ENCODE results near the gene NCOA3.

The NCOA3 gene

GRCh38 chr20:47558295-47559066, 56.8 kb downstream of the NCOA3 start:
- no peaks in the 10 kb centered on the region for H3K9me3 Mint-ChIP-seq
- no peaks in the 10 kb centered on the region for H3K27me3 Mint-ChIP-seq
- H3K4me1 Mint-ChIP-seq (ENCODE audit: low read depth in 2 of 2), result peaks cover 25 to 46% of the 10 kb centered on the region in 2 donors
- peak overlapping the region in 1 of 2 donors; percentile 84 for H3K27ac Mint-ChIP-seq
- ATAC-seq (replicated peaks) (no peak), DNase-seq (no peak)
- no peak overlapping the region for H3K4me3 Mint-ChIP-seq
- H3K36me3 Mint-ChIP-seq (ENCODE audit: insufficient read depth), result peaks cover 7% of the 10 kb centered on the region

- DNase-seq (no peak), ATAC-seq (replicated peaks) (no peak)
- no peaks in the 10 kb centered on the region for H3K9me3 Mint-ChIP-seq
- H3K27me3 Mint-ChIP-seq, result no peaks in the 10 kb centered on the region
- peak overlapping the region in 1 of 2 donors; percentile 84 for H3K27ac Mint-ChIP-seq
- H3K4me3 Mint-ChIP-seq, result no peak overlapping the region
- H3K36me3 Mint-ChIP-seq (ENCODE audit: insufficient read depth), result peaks cover 9% of the 10 kb centered on the region
- peaks cover 25 to 50% of the 10 kb centered on the region in 2 donors for H3K4me1 Mint-ChIP-seq (ENCODE audit: low read depth in 2 of 2)
These were observed 57.5 kb downstream of the NCOA3 start for GRCh38 chr20:47559141-47559540.

- peak overlapping the region; percentile 35 to 68 for H3K27ac Mint-ChIP-seq
- DNase-seq, result no peak
- H3K4me1 Mint-ChIP-seq (ENCODE audit: low read depth in 2 of 2), result peaks cover 31 to 54% of the 10 kb centered on the region in 2 donors
These were observed 59.5 kb downstream of the NCOA3 start for GRCh38 chr20:47561180-47561579.

GRCh38 chr20:47561603-47562583, 60.2 kb downstream of the NCOA3 start:
- ATAC-seq (replicated peaks) (no peak), DNase-seq (no peak)
- peak overlapping the region; percentile 35 to 68 for H3K27ac Mint-ChIP-seq
- no peaks in the 10 kb centered on the region for H3K27me3 Mint-ChIP-seq
- H3K9me3 Mint-ChIP-seq, result no peaks in the 10 kb centered on the region
- peaks cover 34 to 60% of the 10 kb centered on the region in 2 donors for H3K4me1 Mint-ChIP-seq (ENCODE audit: low read depth in 2 of 2)
- H3K4me3 Mint-ChIP-seq, result no peak overlapping the region
- H3K36me3 Mint-ChIP-seq (ENCODE audit: insufficient read depth), result peaks cover 8% of the 10 kb centered on the region

More at GRCh38 chr20:47561180-47561579, 59.5 kb downstream of the NCOA3 start:
- Mint-ChIP-seq H3K27me3 (no peaks in the 10 kb centered on the region), H3K9me3 (no peaks in the 10 kb centered on the region), H3K36me3 (ENCODE audit: insufficient read depth) (peaks cover 5% of the 10 kb centered on the region), H3K4me3 (no peak overlapping the region)
- ATAC-seq (replicated peaks), result no peak

GRCh38 chr20:47566269-47566668, 64.6 kb downstream of the NCOA3 start:
- Mint-ChIP-seq H3K27ac (peak overlapping the region in 1 of 2 donors; percentile 59), H3K36me3 (ENCODE audit: insufficient read depth) (peaks cover 18% of the 10 kb centered on the region), H3K4me1 (ENCODE audit: low read depth in 2 of 2) (peaks cover 23 to 55% of the 10 kb centered on the region in 2 donors), H3K27me3 (no peaks in the 10 kb centered on the region), H3K9me3 (no peaks in the 10 kb centered on the region), H3K4me3 (no peak overlapping the region)
- ATAC-seq (replicated peaks) (no peak), DNase-seq (no peak)

GRCh38 chr20:47568019-47568418, 66.3 kb downstream of the NCOA3 start:
- DNase-seq (no peak), ATAC-seq (replicated peaks) (no peak)
- peaks cover 25 to 53% of the 10 kb centered on the region in 2 donors for H3K4me1 Mint-ChIP-seq (ENCODE audit: low read depth in 2 of 2)
- no peaks in the 10 kb centered on the region for H3K9me3 Mint-ChIP-seq
- H3K27me3 Mint-ChIP-seq, result no peaks in the 10 kb centered on the region
- H3K36me3 Mint-ChIP-seq (ENCODE audit: insufficient read depth), result peaks cover 18% of the 10 kb centered on the region
- peak overlapping the region; percentile 44 to 80 for H3K27ac Mint-ChIP-seq
- no peak overlapping the region for H3K4me3 Mint-ChIP-seq

- no peak for ATAC-seq (replicated peaks)
- Mint-ChIP-seq H3K27me3 (no peaks in the 10 kb centered on the region), H3K4me3 (no peak overlapping the region), H3K36me3 (ENCODE audit: insufficient read depth) (peaks cover 13% of the 10 kb centered on the region), H3K27ac (peak overlapping the region; percentile 44 to 80), H3K4me1 (ENCODE audit: low read depth in 2 of 2) (peaks cover 33 to 56% of the 10 kb centered on the region in 2 donors), H3K9me3 (no peaks in the 10 kb centered on the region)
- no peak for DNase-seq
These were observed 67.2 kb downstream of the NCOA3 start for GRCh38 chr20:47568837-47569410.

- peaks cover 34 to 55% of the 10 kb centered on the region in 2 donors for H3K4me1 Mint-ChIP-seq (ENCODE audit: low read depth in 2 of 2)
- H3K36me3 Mint-ChIP-seq (ENCODE audit: insufficient read depth), result peaks cover 12% of the 10 kb centered on the region
- H3K4me3 Mint-ChIP-seq, result no peak overlapping the region
- no peaks in the 10 kb centered on the region for H3K27me3 Mint-ChIP-seq
- no peak for DNase-seq
- ATAC-seq (replicated peaks), result no peak
- no peak overlapping the region for H3K27ac Mint-ChIP-seq
- H3K9me3 Mint-ChIP-seq, result no peaks in the 10 kb centered on the region
These were observed 69.7 kb downstream of the NCOA3 start for GRCh38 chr20:47571426-47571825.

- DNase-seq (no peak), ATAC-seq (replicated peaks) (no peak)
- Mint-ChIP-seq H3K4me1 (ENCODE audit: low read depth in 2 of 2) (peaks cover 38 to 55% of the 10 kb centered on the region in 2 donors), H3K9me3 (no peaks in the 10 kb centered on the region), H3K27ac (peak overlapping the region; percentile 13 to 58), H3K4me3 (no peak overlapping the region), H3K27me3 (no peaks in the 10 kb centered on the region), H3K36me3 (ENCODE audit: insufficient read depth) (peaks cover 10% of the 10 kb centered on the region)
These were observed 70.5 kb downstream of the NCOA3 start for GRCh38 chr20:47572105-47572729.

GRCh38 chr20:47573559-47573958, 71.9 kb downstream of the NCOA3 start:
- Mint-ChIP-seq H3K36me3 (ENCODE audit: insufficient read depth) (peaks cover 10% of the 10 kb centered on the region), H3K9me3 (no peaks in the 10 kb centered on the region), H3K4me1 (ENCODE audit: low read depth in 2 of 2) (peaks cover 42 to 55% of the 10 kb centered on the region in 2 donors), H3K27me3 (no peaks in the 10 kb centered on the region), H3K4me3 (no peak overlapping the region), H3K27ac (peak overlapping the region in 1 of 2 donors; percentile 67)
- no peak for DNase-seq
- ATAC-seq (replicated peaks), result no peak

- ATAC-seq (replicated peaks), result no peak
- Mint-ChIP-seq H3K4me1 (ENCODE audit: low read depth in 2 of 2) (peaks cover 46 to 66% of the 10 kb centered on the region in 2 donors), H3K27me3 (no peaks in the 10 kb centered on the region), H3K27ac (no peak overlapping the region), H3K9me3 (no peaks in the 10 kb centered on the region), H3K4me3 (no peak overlapping the region), H3K36me3 (ENCODE audit: insufficient read depth) (peaks cover 4% of the 10 kb centered on the region)
- no peak for DNase-seq
These were observed 73.1 kb downstream of the NCOA3 start for GRCh38 chr20:47574616-47575364.

- Mint-ChIP-seq H3K9me3 (no peaks in the 10 kb centered on the region), H3K4me1 (ENCODE audit: low read depth in 2 of 2) (peaks cover 47 to 80% of the 10 kb centered on the region in 2 donors), H3K27ac (peak overlapping the region; percentile 41 to 88), H3K4me3 (peak overlapping the region; percentile 54), H3K36me3 (ENCODE audit: insufficient read depth) (peaks cover 3% of the 10 kb centered on the region), H3K27me3 (no peaks in the 10 kb centered on the region)
- peak; percentile 32 for ATAC-seq (replicated peaks)
- no peak for DNase-seq
These were observed 74.9 kb downstream of the NCOA3 start for GRCh38 chr20:47576516-47577033.
